CD4-positive, alpha-beta memory T cell (primary cell): ENCODE measurements around the gene SSC5D. TPM values are rescaled to one million over a fixed set of nuclear protein-coding genes. Genes with fewer than 3 reads are reported as not detected.
"Not testable (repeated sequence)": the region's sequence is repeated elsewhere in the genome, so short reads cannot be mapped to it uniquely, and the experiment has no call there.

Source experiments
- CTCF ChIA-PET: fragments of 350-600 bp; sonication (Branson Sonifier 250); formaldehyde crosslinking; loops from one replicate; lab custom pipeline; 2021; ENCODE audit warnings: inconsistent platforms; ENCODE audit not compliant: partially characterized antibody; lab: Charles Lee
- POLR2A ChIA-PET: fragments of 350-600 bp; sonication (Branson Sonifier 250); formaldehyde crosslinking; loops from one replicate; lab custom pipeline; 2021; ENCODE audit not compliant: partially characterized antibody; lab: Charles Lee
- DNase-seq, 5 donors: peaks; one replicate each; pipeline versions ENCODE4 v3.0.0 to v3.0.0-alpha.2; 2020 to 2022; ENCODE audit warnings: mixed read lengths in 1 of 5
- H3K27ac ChIP-seq: one replicate; pipeline ENCODE4 v1.7.0; 2013; ENCODE audit warnings: low read depth, low read length
- H3K27me3 ChIP-seq: 2 replicates; pipeline ENCODE4 v1.7.0; 2013; ENCODE audit warnings: mild to moderate bottlenecking, low read length, moderate library complexity; ENCODE audit not compliant: insufficient read depth
- H3K36me3 ChIP-seq: 2 replicates; pipeline ENCODE4 v1.7.0; 2013; ENCODE audit warnings: mild to moderate bottlenecking, low read length, moderate library complexity; ENCODE audit not compliant: insufficient read depth
- H3K4me1 ChIP-seq: 2 replicates; pipeline ENCODE4 v1.7.0; 2013; ENCODE audit warnings: mild to moderate bottlenecking, low read length, moderate library complexity; ENCODE audit not compliant: insufficient read depth
- H3K4me3 ChIP-seq, 2 donors: one replicate each; pipeline ENCODE4 v1.7.0; 2013; ENCODE audit warnings: low read length in 2 of 2, mild to moderate bottlenecking in 1 of 2
- H3K9me3 ChIP-seq, 2 donors: one replicate each; pipeline ENCODE4 v1.7.0; 2013; ENCODE audit warnings: low read length in 2 of 2, control low read depth in 1 of 2; ENCODE audit not compliant: control insufficient read depth in 1 of 2
- H3K27ac Mint-ChIP-seq, 7 donors: one replicate each; pipeline ENCODE4 v1.8.0; 2020 to 2021; ENCODE audit warnings: mixed read lengths in 7 of 7, mild to moderate bottlenecking in 6 of 7, inconsistent platforms in 3 of 7, moderate library complexity in 3 of 7
- H3K27me3 Mint-ChIP-seq, 2 donors: one replicate each; pipeline ENCODE4 v1.8.0; 2020 to 2021; ENCODE audit warnings: mixed read lengths in 2 of 2
- H3K36me3 Mint-ChIP-seq, 2 donors: one replicate each; pipeline ENCODE4 v1.8.0; 2020 to 2021; ENCODE audit warnings: mixed read lengths in 2 of 2, inconsistent platforms in 1 of 2, mild to moderate bottlenecking in 1 of 2
- H3K4me1 Mint-ChIP-seq, 4 donors: one replicate each; pipeline ENCODE4 v1.8.0; 2020 to 2021; ENCODE audit warnings: mixed read lengths in 4 of 4, mild to moderate bottlenecking in 1 of 4
- H3K4me3 Mint-ChIP-seq, 8 donors: one replicate each; pipeline ENCODE4 v1.8.0; 2020 to 2021; ENCODE audit warnings: mixed read lengths in 8 of 8, mild to moderate bottlenecking in 7 of 8, moderate library complexity in 6 of 8, inconsistent platforms in 3 of 8
- H3K9me3 Mint-ChIP-seq, 8 donors: one replicate each; pipeline ENCODE4 v1.8.0; 2020 to 2021; ENCODE audit warnings: mixed read lengths in 8 of 8, mild to moderate bottlenecking in 5 of 8, inconsistent platforms in 3 of 8, moderate library complexity in 1 of 8
- intact Hi-C: fragments of 100-400 bp; cut with micrococcal nuclease; formaldehyde crosslinking; loops from one replicate; pipeline ENCODE4 v1.15.1; 2023
- polyA plus RNA-seq, 2 donors: library from polyadenylated mRNA; unstranded; fragments of 300-500 nt; fragmentation: Illumina TruSeq; gene quantifications; one replicate each; pipeline ENCODE4 v1.2.3, GENCODE V29; 2021
- total RNA-seq, 2 experiments: library from RNA; stranded (reverse); gene quantifications; one replicate each; pipeline ENCODE4 v1.2.3, GENCODE V29; 2021

The SSC5D gene
- total and polyA plus RNA-seq, 4 experiments from 2014 or later: 0.20 to 0.36 TPM; not detected in 2

DNA sequence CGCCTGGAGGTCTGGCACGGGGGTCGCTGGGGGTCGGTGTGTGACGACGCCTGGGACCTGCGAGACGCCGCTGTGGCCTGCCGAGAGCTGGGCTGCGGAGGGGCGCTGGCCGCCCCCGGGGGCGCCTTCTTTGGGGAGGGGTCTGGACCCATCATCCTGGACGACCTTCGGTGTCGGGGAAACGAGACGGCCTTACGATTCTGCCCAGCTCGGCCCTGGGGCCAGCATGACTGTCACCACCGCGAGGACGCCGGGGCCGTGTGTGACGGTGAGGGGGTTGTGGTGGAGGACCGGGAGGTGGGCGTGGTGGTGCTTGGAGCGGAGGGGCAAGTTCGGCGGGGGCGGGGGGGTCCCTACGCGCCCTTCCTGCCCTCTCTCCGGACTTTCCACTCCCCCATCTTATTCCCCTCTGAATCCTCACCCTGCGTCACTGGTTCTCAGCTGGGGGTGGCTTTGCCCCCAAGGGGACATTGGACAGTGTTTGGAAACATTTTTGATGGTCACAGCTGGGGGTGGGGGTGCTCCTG is 5.5 kb downstream of the SSC5D start:
- Histone ChIP-seq H3K27ac (no peak overlapping the region), H3K4me1 (no peaks in the 10 kb centered on the region), H3K4me3 (no peak overlapping the region), H3K36me3 (no peaks in the 10 kb centered on the region), H3K9me3 (no peaks in the 10 kb centered on the region), H3K27me3 (no peaks in the 10 kb centered on the region)
- Mint-ChIP-seq H3K36me3 (no peaks in the 10 kb centered on the region), H3K4me3 (peak overlapping the region in 2 of 8 donors; percentile 20 to 69), H3K27ac (no peak overlapping the region), H3K4me1 (peaks cover 0 to 2% (median 0%) of the 10 kb centered on the region in 4 donors), H3K27me3 (peaks cover 5 to 12% of the 10 kb centered on the region in 2 donors), H3K9me3 (no peaks in the 10 kb centered on the region)
- intact Hi-C loops: no loop called here
- POLR2A ChIA-PET: interaction anchor here (0.6 to 2.0 kb wide), 2 partner anchors 17 to 161 kb away, joined by 3 to 9 read pairs; partner anchors contain the start of gene ZNF628
- DNase-seq: no peak
- CTCF ChIA-PET: interaction anchor here (0.8 to 3.5 kb wide), 2 partner anchors 11 to 25 kb away, joined by 3 to 14 read pairs; no protein-coding TSS in a partner anchor

DNA sequence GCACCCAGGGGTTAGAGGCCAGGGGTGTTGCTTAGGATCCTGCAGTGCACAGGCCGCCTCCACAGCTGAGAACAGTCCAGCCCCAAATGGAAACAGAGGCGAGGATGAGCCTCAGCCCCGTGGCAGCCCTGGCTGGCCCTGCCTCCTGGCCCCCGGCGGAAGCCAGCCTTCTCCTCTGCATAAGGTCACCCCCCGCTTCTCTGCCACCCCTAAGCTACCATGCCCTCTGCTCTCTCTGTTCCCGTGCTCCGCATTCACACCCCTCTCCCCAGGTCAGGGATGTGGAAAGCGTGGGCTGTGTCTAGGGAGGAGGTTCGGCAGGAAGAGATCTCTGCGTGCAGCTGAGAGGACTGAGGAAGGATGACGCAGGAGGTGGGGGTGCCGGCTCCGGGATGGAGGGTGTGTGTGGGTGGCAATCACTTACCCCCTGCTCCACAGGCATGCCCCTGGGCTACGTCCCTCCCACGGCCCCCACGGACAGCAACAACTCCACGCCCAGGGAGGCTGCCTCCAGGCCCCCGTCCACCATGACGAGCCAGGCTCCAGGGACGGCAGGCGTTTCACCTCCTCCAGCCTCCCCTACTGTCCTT is 6.0 kb downstream of the SSC5D start:
- H3K27me3 Mint-ChIP-seq: peaks cover 5 to 12% of the 10 kb centered on the region in 2 donors
- ChIA-PET CTCF (interaction anchor here (0.8 to 3.5 kb wide), 2 partner anchors 10 to 25 kb away, joined by 3 to 14 read pairs; no protein-coding TSS in a partner anchor), POLR2A (interaction anchor here (0.6 to 2.0 kb wide), 2 partner anchors 18 to 160 kb away, joined by 3 to 9 read pairs; partner anchors contain the start of gene ZNF628)
- peak overlapping the region in 6 of 8 donors; percentile 20 to 71 (median 61) for H3K4me3 Mint-ChIP-seq
- intact Hi-C loops: no loop called here
- Histone ChIP-seq H3K36me3 (no peaks in the 10 kb centered on the region), H3K9me3 (no peaks in the 10 kb centered on the region), H3K4me1 (no peaks in the 10 kb centered on the region), H3K4me3 (no peak overlapping the region), H3K27me3 (no peaks in the 10 kb centered on the region), H3K27ac (no peak overlapping the region)
- peaks cover 0 to 2% (median 0%) of the 10 kb centered on the region in 4 donors for H3K4me1 Mint-ChIP-seq
- peak overlapping the region in 1 of 7 donors; percentile 30 for H3K27ac Mint-ChIP-seq
- no peaks in the 10 kb centered on the region for H3K9me3 Mint-ChIP-seq
- no peak for DNase-seq
- no peaks in the 10 kb centered on the region for H3K36me3 Mint-ChIP-seq

DNA sequence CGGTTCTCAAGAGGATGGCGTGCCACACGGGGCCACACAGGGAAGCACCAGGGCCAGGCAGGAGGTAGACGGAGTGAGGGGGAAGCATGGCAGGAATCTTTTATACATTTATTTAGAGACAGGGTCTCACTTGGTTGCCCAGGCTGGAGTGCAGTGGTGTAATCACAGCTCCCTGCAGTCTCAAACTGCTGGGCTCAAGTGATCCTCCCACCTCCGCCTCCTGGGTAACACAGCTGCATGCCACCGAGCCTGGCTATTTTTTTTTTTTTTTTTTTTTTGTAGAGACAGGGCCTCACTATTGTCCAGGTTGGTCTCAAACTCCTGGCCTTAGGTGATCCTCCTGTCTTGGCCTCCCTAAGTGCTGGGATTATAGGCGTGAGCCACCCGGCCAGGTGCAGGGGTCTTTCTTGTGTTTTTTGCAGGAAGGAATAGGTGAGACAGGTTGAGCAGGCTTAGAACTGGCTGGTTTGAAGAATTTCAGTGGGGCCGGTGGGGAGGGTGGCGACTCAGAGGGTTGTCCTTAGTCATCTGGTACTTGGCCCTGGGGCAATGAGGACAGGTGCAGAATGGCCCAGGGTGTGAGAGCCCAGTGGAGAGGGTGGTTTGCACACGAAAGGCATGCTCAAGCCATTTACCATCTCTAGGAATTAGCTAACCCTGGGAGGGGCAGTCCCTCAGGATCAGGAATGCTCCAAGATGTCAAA is 7.6 kb downstream of the SSC5D start:
- H3K4me3 Mint-ChIP-seq: no peak overlapping the region
- no peak overlapping the region for H3K27ac Mint-ChIP-seq
- no peaks in the 10 kb centered on the region for H3K9me3 ChIP-seq
- ChIA-PET CTCF (interaction anchor here (1.5 to 3.5 kb wide), 2 partner anchors 9 to 10 kb away, joined by 3 to 14 read pairs; partner anchors contain the start of gene NAT14), POLR2A (interaction anchor here (2.0 kb wide), 1 partner anchor 19 kb away, joined by 9 read pairs; the partner anchor contains the start of gene ZNF628)
- H3K27ac ChIP-seq: no peak overlapping the region
- H3K36me3 ChIP-seq: no peaks in the 10 kb centered on the region
- H3K36me3 Mint-ChIP-seq: no peaks in the 10 kb centered on the region
- intact Hi-C loops: no loop called here
- peaks cover 5 to 12% of the 10 kb centered on the region in 2 donors for H3K27me3 Mint-ChIP-seq
- H3K4me3 ChIP-seq: no peak overlapping the region
- H3K9me3 Mint-ChIP-seq: no peaks in the 10 kb centered on the region
- no peaks in the 10 kb centered on the region for H3K4me1 ChIP-seq
- no peaks in the 10 kb centered on the region for H3K27me3 ChIP-seq
- peaks cover 0 to 2% (median under 1%) of the 10 kb centered on the region in 4 donors for H3K4me1 Mint-ChIP-seq
- no peak for DNase-seq

DNA sequence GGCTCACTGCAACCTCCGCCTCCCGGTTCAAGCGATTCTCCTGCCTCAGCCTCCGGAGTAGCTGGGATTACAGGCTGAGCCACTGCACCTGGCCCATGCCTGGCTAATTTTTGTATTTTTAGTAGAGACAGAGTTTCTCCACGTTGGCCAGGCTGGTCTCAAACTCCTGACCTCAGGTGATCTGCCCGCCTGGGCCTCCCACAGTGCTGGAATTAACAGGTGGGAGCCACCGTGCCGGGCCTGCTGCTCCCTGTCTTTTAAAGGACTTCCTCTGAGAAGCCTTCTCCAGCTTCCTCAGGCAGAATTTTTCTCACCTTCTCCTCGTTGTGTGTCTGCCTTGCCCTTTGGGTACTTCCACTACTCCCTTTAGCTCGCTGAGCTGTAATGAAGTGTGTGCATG is 8.6 kb downstream of the SSC5D start:
- POLR2A ChIA-PET, H3K9me3 Mint-ChIP-seq, H3K4me1 ChIP-seq, H3K27me3 ChIP-seq, H3K36me3 ChIP-seq, H3K36me3 Mint-ChIP-seq, H3K27ac Mint-ChIP-seq, H3K4me1 Mint-ChIP-seq, H3K27me3 Mint-ChIP-seq, DNase-seq, intact Hi-C loops, H3K4me3 Mint-ChIP-seq, H3K4me3 ChIP-seq, H3K9me3 ChIP-seq, H3K27ac ChIP-seq: not testable (repeated sequence)
- CTCF ChIA-PET: interaction anchor here (1.5 to 3.5 kb wide), 3 partner anchors 8 to 29 kb away, joined by 3 to 14 read pairs (median 9); partner anchors contain the start of gene NAT14

DNA sequence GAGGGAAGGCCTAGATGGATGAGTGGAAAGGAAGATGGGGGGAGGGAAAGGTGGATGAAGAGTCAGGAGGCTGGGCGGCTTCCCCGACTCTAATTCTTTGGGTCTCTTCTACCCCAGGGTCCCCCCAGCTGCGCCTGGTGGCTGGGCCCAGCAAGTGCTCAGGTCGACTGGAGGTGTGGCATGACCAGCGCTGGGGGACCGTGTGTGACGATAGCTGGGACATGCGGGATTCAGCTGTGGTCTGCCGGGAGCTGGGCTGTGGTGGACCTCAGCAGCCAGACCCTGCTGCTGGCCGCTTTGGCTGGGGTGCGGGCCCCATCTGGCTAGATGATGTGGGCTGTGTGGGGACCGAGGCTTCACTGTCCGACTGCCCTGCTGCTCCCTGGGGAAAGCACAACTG is 9.5 kb downstream of the SSC5D start:
- no peak for DNase-seq
- peaks cover 2 to 5% of the 10 kb centered on the region in 2 donors for H3K27me3 Mint-ChIP-seq
- no peak overlapping the region for H3K4me3 Mint-ChIP-seq
- Histone ChIP-seq H3K4me3 (no peak overlapping the region), H3K27me3 (no peaks in the 10 kb centered on the region), H3K27ac (no peak overlapping the region), H3K4me1 (no peaks in the 10 kb centered on the region), H3K9me3 (no peaks in the 10 kb centered on the region), H3K36me3 (no peaks in the 10 kb centered on the region)
- intact Hi-C loops: no loop called here
- ChIA-PET POLR2A (interaction anchor here (1.4 kb wide), 1 partner anchor 21 kb away, joined by 4 read pairs; the partner anchor contains the start of gene ZNF628), CTCF (interaction anchor here (1.7 kb wide), 1 partner anchor 30 kb away, joined by 9 read pairs; no protein-coding TSS in a partner anchor)
- no peaks in the 10 kb centered on the region for H3K36me3 Mint-ChIP-seq
- H3K4me1 Mint-ChIP-seq: peaks cover 0 to 4% (median 1%) of the 10 kb centered on the region in 4 donors
- H3K27ac Mint-ChIP-seq: no peak overlapping the region
- H3K9me3 Mint-ChIP-seq: no peaks in the 10 kb centered on the region

DNA sequence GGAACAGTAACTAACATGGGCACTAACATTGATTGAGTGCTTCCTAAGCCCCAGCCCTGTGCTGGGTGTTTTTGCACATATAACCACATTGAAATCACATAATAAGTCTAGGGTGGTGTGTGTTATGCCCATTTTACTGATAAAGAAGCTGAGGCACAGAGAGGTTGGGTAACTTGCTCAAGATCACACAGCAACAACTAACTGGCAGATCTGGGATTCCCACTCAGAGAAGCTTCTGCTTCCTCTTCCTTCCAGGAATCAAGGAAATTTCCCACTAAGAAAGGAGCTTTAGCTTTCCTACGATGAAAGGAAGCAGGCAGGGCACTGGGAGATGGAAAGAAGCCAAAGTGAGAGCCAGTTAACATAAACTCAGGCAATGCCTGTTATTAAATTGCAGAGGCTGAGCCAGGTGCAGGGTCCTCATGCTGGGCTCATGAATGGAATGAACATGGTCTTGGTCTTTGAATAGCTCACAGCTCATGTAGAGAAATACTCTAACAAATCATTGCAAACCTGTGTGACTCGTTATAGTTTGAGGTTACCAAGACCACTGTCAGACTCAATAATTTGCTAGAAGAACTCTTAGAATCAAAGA is 10.1 kb downstream of the SSC5D start:
- H3K9me3 Mint-ChIP-seq: no peaks in the 10 kb centered on the region
- H3K27me3 ChIP-seq: no peaks in the 10 kb centered on the region
- intact Hi-C loops: no loop called here
- no peak for DNase-seq
- no peak overlapping the region for H3K4me3 Mint-ChIP-seq
- peaks cover 4 to 7% (median 5%) of the 10 kb centered on the region in 4 donors for H3K4me1 Mint-ChIP-seq
- no peak overlapping the region for H3K27ac ChIP-seq
- H3K27me3 Mint-ChIP-seq: peaks cover 0 to 1% of the 10 kb centered on the region in 2 donors
- no peaks in the 10 kb centered on the region for H3K36me3 ChIP-seq
- H3K4me3 ChIP-seq: no peak overlapping the region
- ChIA-PET POLR2A (interaction anchor here (1.4 kb wide), 1 partner anchor 22 kb away, joined by 4 read pairs; the partner anchor contains the start of gene ZNF628), CTCF (interaction anchor here (1.7 kb wide), 1 partner anchor 31 kb away, joined by 9 read pairs; no protein-coding TSS in a partner anchor)
- no peaks in the 10 kb centered on the region for H3K36me3 Mint-ChIP-seq
- H3K4me1 ChIP-seq: peaks cover 1% of the 10 kb centered on the region
- no peak overlapping the region for H3K27ac Mint-ChIP-seq
- no peaks in the 10 kb centered on the region for H3K9me3 ChIP-seq
